ENCODE data around the gene TMEM98.
"Not testable (repeated sequence)": the region's sequence is repeated elsewhere in the genome, so short reads cannot be mapped to it uniquely, and the experiment has no call there.

The TMEM98 gene

DNA sequence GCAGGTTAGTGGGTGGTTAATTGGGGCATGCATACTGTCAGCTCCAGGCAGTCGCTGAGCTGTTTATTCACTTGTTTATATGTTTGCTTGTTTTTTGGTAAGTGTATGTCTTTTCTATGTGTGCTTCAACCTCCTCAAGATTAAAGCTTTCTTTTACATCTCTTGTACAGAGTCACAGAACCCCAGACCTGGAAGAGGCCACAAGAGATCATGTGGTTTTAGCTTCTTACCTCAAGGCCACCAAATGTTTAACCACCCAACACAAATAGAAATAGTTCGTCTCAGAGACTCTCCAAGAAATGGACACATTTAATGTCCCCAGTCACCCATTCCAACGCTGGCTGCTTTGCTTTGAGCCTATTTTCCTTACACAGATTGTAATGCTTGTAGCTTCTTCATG, 11.8 kb upstream of the TMEM98 start:
- Histone ChIP-seq H3K27me3 (no peaks in the 10 kb centered on the region), H3K9me3 (no peaks in the 10 kb centered on the region), H3K36me3 (no peaks in the 10 kb centered on the region), H3K4me3 (ENCODE audit: low read depth in 1 of 2, low read length in 1 of 2) (no peak overlapping the region), H3K27ac (no peak overlapping the region), H3K4me1 (ENCODE audit: control insufficient read depth in 1 of 2, insufficient read depth in 1 of 2, low read depth in 1 of 2, low read length in 1 of 2) (no peaks in the 10 kb centered on the region)
- TF ChIP-seq, protein P1, sequence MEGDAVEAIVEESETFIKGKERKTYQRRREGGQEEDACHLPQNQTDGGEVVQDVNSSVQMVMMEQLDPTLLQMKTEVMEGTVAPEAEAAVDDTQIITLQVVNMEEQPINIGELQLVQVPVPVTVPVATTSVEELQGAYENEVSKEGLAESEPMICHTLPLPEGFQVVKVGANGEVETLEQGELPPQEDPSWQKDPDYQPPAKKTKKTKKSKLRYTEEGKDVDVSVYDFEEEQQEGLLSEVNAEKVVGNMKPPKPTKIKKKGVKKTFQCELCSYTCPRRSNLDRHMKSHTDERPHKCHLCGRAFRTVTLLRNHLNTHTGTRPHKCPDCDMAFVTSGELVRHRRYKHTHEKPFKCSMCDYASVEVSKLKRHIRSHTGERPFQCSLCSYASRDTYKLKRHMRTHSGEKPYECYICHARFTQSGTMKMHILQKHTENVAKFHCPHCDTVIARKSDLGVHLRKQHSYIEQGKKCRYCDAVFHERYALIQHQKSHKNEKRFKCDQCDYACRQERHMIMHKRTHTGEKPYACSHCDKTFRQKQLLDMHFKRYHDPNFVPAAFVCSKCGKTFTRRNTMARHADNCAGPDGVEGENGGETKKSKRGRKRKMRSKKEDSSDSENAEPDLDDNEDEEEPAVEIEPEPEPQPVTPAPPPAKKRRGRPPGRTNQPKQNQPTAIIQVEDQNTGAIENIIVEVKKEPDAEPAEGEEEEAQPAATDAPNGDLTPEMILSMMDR (IDR thresholded peaks at IDR 0.05) = no peak

DNA sequence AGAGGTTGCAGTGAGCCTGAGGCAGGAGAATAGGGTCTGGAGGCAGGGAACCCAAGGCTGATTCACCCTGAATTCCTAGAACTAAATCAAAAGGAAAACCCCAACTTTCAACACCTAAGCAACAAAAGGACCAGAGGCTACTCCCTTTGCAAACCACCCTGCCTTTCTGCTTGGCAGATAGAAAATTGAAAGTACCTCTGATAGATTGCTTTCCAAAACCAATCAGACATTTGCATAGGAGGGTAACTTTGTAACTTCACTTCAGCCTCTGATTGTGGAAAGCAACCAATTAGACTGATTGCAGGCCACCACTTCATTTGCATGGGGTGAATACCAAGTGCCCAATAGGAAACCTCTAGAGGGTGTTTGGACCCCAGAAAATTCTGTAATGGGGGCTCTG, 10.9 kb upstream of the TMEM98 start:
- TF ChIP-seq, protein P1 (IDR thresholded peaks at IDR 0.05) = no peak
- Histone ChIP-seq H3K4me1 (ENCODE audit: control insufficient read depth in 1 of 2, insufficient read depth in 1 of 2, low read depth in 1 of 2, low read length in 1 of 2) (no peaks in the 10 kb centered on the region), H3K4me3 (ENCODE audit: low read depth in 1 of 2, low read length in 1 of 2) (no peak overlapping the region)

DNA sequence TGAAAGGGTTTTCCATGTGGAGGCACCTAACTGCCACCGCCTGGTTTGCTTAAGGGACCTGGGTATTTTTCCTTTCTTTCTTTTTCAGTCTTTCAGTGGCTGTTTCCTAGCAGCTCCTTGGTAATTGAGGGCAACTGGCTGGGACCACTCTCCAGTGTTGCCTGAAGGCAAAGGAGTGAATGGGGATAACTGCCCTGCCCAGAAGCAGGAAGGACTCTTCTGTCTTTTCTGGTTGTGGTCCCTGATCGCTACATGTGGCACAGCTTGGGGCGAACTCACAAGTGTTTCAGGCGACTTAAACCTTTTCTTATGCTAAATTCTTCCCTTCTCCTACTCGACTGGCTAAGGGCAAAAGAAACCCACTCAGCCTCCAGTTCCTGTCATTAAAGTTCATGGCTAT, 10.1 kb upstream of the TMEM98 start:
- TF ChIP-seq, protein P1 (IDR thresholded peaks at IDR 0.05) = no peak
- Histone ChIP-seq H3K4me1 (ENCODE audit: control insufficient read depth in 1 of 2, insufficient read depth in 1 of 2, low read depth in 1 of 2, low read length in 1 of 2) (no peaks in the 10 kb centered on the region), H3K9me3 (no peaks in the 10 kb centered on the region), H3K36me3 (no peaks in the 10 kb centered on the region), H3K4me3 (ENCODE audit: low read depth in 1 of 2, low read length in 1 of 2) (no peak overlapping the region), H3K27me3 (no peaks in the 10 kb centered on the region), H3K27ac (no peak overlapping the region)

More for the DNA sequence above, 10.9 kb upstream of the TMEM98 start:
- no peak overlapping the region for H3K27ac ChIP-seq
- no peaks in the 10 kb centered on the region for H3K36me3 ChIP-seq
- H3K9me3 ChIP-seq = no peaks in the 10 kb centered on the region
- H3K27me3 ChIP-seq = no peaks in the 10 kb centered on the region

DNA sequence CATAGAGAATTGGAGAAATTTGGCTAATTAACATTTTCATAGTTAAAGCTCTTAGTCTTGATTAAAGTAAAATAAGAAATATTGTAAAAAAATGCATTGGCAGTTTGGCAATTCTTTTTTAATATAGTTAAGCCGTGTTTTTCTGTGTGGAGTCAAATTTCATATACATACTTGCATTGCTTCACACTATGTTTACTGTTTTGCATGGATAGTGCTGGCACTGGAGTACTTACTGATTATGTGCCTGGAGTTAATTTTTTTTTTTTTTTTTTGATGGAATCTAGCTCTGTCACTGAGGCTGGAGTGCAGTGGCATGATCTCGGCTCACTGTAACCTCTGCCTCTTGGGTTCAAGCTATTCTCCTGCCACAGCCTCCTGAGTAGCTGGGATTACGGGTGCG, 8.1 kb upstream of the TMEM98 start:
- H3K27me3 ChIP-seq; H3K9me3 ChIP-seq; H3K4me3 ChIP-seq (ENCODE audit: low read depth in 1 of 2, low read length in 1 of 2); H3K4me1 ChIP-seq (ENCODE audit: control insufficient read depth in 1 of 2, insufficient read depth in 1 of 2, low read depth in 1 of 2, low read length in 1 of 2); H3K27ac ChIP-seq; H3K36me3 ChIP-seq: not testable (repeated sequence)

DNA sequence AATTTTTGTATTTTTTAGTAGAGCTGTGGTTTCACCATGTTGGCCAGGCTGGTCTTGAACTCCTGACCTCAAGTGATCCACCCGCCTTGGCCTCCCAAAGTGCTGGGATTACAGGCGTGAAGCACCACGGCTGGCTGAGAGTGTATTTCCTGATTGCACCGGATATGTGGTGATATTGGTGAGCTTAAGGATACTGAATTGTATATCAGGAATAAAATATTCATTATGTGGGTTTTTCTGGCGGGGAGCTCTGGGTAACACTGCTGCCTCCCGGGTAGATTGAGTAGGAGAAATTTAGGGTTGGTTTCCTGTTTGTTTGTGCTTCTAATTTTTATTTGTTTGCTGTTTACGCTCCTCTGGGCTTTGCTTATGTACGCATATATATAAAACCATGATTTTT, 7.7 kb upstream of the TMEM98 start:
- no peaks in the 10 kb centered on the region for H3K4me1 ChIP-seq (ENCODE audit: control insufficient read depth in 1 of 2, insufficient read depth in 1 of 2, low read depth in 1 of 2, low read length in 1 of 2)
- no peaks in the 10 kb centered on the region for H3K36me3 ChIP-seq
- TF ChIP-seq, protein P1 (IDR thresholded peaks at IDR 0.05) = no peak
- H3K27me3 ChIP-seq = peaks cover 12% of the 10 kb centered on the region
- H3K4me3 ChIP-seq (ENCODE audit: low read depth in 1 of 2, low read length in 1 of 2) = no peak overlapping the region
- H3K27ac ChIP-seq = no peak overlapping the region
- no peaks in the 10 kb centered on the region for H3K9me3 ChIP-seq

DNA sequence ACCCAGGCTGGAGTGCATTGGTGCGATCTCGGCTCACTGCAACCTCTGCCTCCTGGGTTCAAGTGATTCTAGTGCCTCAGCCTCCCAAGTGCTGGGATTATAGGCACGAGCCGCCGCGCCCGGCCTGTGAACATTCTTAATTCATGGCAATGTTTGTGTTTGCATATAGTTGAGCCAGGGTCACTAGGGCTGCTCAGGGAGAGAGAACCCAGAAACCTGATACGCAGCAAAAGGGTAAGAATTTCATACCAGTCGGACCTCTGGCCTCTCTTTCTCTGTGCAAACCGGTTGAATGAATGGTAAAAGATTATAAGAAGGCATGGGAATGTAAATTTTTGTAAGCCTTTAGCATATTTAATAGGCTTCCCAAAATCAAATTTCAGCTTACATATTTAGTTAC, 6.9 kb upstream of the TMEM98 start:
- Histone ChIP-seq H3K36me3 (no peaks in the 10 kb centered on the region), H3K27me3 (peaks cover 19% of the 10 kb centered on the region), H3K4me1 (ENCODE audit: control insufficient read depth in 1 of 2, insufficient read depth in 1 of 2, low read depth in 1 of 2, low read length in 1 of 2) (no peaks in the 10 kb centered on the region), H3K4me3 (ENCODE audit: low read depth in 1 of 2, low read length in 1 of 2) (no peak overlapping the region), H3K9me3 (no peaks in the 10 kb centered on the region), H3K27ac (no peak overlapping the region)
- TF ChIP-seq, protein P1 (IDR thresholded peaks at IDR 0.05) = no peak

DNA sequence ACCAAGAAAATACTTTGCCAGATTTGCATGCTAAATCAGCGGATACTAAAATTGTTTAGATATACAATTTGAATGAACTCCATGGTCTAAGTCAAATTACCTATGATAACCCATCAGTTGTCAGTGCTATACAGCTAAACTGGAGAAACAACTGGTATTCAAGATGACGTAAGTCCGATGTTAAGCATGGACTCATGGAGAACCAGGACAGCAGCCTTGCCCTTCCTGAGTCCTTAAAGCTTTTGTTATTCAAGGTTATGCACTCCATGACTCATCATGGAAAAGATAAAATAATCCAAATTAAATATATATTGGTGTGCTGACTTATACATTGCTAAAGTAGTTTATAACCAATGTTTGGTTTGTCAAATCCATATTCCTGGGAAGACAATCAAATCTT, 4.0 kb upstream of the TMEM98 start:
- not testable (repeated sequence) for H3K36me3 ChIP-seq; H3K27ac ChIP-seq; H3K4me3 ChIP-seq (ENCODE audit: low read depth in 1 of 2, low read length in 1 of 2); H3K9me3 ChIP-seq; H3K4me1 ChIP-seq (ENCODE audit: control insufficient read depth in 1 of 2, insufficient read depth in 1 of 2, low read depth in 1 of 2, low read length in 1 of 2)
- H3K27me3 ChIP-seq = peaks cover 48% of the 10 kb centered on the region
